Measurements from ENCODE around the gene TAF13.
"Not testable (repeated sequence)": the region's sequence is repeated elsewhere in the genome, so short reads cannot be mapped to it uniquely, and the experiment has no call there.

GRCh38 chr1:109052145-109052544 lies 23.7 kb downstream of the TAF13 start:
- TF ChIP-seq BCL11A (tag by site-specific recombination; IDR thresholded peaks at IDR 0.05; ENCODE audit: low read depth); CTCF (tag by site-specific recombination; IDR thresholded peaks at IDR 0.05); REST (tag by site-specific recombination; IDR thresholded peaks at IDR 0.05); ZNF747 (tag by site-specific recombination; IDR thresholded peaks at IDR 0.05): not testable (repeated sequence)
